Body of pancreas (tissue), 4 donors: ENCODE data around the gene MAP1A.

Source experiments
- POLR2A ChIP-seq, 3 donors: fragments of 450-650 bp; IDR thresholded peaks; one replicate each; pipeline ENCODE4 v1.6.1; 2016; ENCODE audit warnings: antibody characterized with exemption in 3 of 3, mild to moderate bottlenecking in 2 of 3
- TF ChIP-seq, protein P1 (sequence below), 7 experiments: fragments of 450-650 bp in 4 of 7; fragments of 200-600 bp in 3 of 7; sonication (generic) in 3 of 7; IDR thresholded peaks; one replicate each; pipeline ENCODE4 v1.5.1; 2016 to 2019; ENCODE audit warnings: antibody characterized with exemption in 7 of 7

DNA sequence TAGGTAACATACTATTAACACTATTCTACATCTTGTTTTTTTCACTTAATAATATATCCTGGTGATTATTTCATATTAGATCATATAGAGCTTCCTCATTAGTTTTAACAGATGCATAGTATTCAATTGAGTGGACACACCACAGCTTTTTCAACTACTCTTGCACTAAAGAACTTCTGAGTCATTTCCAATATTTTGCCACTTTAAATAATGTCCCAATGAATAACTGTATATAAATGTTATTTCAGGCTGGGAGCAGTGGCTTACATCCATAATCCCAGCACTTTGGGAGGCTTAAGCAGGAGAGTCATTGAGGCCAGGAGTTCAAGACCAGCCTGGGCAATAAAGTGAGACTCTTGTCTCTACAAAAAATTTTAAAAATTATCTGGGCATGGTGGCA lies 26.9 kb downstream of the MAP1A start:
- no peak for TF ChIP-seq POLR2A (IDR thresholded peaks at IDR 0.05)
- TF ChIP-seq, protein P1, sequence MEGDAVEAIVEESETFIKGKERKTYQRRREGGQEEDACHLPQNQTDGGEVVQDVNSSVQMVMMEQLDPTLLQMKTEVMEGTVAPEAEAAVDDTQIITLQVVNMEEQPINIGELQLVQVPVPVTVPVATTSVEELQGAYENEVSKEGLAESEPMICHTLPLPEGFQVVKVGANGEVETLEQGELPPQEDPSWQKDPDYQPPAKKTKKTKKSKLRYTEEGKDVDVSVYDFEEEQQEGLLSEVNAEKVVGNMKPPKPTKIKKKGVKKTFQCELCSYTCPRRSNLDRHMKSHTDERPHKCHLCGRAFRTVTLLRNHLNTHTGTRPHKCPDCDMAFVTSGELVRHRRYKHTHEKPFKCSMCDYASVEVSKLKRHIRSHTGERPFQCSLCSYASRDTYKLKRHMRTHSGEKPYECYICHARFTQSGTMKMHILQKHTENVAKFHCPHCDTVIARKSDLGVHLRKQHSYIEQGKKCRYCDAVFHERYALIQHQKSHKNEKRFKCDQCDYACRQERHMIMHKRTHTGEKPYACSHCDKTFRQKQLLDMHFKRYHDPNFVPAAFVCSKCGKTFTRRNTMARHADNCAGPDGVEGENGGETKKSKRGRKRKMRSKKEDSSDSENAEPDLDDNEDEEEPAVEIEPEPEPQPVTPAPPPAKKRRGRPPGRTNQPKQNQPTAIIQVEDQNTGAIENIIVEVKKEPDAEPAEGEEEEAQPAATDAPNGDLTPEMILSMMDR (IDR thresholded peaks at IDR 0.05), result no peak
